ENCODE data around the gene SUPT3H.
"Not testable (repeated sequence)": the region's sequence is repeated elsewhere in the genome, so short reads cannot be mapped to it uniquely, and the experiment has no call there.

SUPT3H gene

DNA sequence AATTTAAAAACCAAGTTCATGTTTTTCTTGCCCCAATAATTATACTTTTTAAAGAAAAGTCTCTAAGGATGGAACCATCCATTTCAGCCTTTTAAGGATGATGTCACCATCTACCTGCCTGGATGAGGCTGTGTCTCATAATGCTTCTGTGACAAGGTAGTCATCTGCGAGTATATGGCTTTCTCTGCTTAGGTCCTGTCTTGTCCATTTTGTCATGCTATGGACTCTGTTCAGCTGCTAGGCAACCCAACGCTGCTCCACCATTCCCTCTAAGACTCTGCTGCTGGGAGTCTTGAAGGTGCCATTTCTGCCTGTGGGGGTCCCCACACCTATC is 509.4 kb downstream of the SUPT3H start:
- no peak for DNase-seq

DNA sequence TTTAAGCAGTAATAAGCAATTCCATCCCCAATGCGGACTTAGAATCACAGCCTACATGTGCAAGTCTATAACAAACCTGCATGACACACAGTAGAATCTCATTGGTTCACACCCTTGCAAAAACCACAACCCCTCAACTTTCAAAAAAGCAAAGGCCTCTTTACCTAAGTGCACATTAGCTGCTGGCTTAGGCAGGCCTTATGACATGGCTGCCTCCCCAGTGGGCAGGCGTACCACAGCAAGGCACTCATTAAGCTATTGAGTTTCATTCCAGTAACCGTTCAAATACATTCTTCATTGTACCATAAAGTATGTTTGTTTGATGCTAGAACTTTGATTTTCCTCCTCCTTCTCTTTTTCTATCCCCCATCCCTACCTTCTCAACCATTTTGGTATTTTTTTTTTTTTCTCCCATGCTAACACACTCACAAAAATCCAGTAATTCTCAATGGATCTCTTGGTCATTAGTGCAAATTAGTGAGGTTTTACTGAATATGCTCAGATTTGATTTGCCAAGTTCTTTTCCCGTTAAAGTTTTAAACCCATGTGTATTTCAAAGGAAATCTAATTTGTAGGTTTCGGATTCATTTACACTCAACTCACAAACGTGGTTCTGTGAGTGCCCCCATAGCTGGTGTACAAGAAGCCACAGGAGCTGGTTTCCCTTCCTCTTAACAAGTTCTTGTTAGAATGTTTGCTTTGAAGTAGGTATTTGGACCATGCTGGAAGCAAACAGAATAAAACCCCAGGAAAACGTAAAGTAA is 510.0 kb downstream of the SUPT3H start:
- DNase-seq, result no peak

DNA sequence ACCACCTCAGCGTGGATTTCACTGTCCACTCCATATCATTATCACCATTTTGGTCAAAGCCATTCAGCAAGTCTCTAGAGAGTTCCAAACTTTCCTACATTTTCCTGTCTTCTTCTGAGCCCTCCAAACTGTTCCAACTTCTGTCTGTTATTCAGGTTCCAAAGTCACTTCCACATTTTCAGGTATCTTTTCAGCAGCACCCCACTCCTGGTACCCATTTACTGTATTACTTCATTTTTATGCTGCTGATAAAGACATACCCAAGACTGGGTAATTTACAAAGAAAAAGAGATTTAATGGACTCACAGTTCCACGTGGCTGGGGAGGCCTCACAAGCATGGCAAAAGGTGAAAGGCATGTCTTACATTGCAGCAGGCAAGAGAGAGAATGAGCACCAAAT is 512.5 kb downstream of the SUPT3H start:
- DNase-seq, result not testable (repeated sequence)

DNA sequence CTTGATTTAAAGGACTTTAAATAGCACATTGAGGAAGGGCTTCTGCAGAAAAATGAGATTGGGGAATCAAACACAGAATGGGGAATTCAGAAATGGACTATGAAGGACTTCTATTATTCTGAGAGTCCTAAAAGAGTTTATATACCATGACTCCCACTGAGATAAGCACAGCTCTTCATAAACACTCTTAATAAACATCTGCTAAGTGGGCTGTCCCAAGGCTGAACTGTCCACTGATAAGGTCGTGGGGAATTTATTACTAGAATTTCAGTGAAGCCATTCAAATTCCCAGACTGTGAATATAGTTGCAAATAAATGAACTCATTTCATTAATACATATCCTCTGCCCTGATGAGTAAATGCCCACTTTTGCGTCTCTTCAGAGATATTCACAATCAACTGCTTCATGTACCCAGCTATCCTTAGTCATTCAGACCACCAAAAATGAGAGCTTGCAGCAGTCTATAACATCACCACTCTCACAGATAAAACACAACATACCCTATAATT is 517.8 kb downstream of the SUPT3H start:
- DNase-seq, result no peak

DNA sequence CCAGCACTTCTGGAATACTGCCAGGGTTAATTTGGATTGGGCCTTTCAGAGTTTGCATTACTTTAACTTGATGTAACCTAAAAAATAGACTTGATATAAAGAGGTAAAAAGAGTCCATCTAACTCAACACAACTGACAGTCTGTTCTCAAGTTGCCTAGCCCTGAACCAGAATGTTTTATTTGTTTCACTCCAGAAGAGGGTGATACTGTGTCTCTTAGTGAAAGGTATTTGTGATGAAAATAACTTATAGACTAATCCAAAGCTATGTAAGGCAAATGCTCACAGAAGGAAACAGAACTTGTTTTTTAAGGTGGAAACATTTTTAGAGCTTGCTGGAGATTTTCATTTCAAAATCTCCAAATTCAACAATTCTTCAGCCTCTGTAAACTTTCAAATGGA is 518.7 kb downstream of the SUPT3H start:
- DNase-seq, result no peak

DNA sequence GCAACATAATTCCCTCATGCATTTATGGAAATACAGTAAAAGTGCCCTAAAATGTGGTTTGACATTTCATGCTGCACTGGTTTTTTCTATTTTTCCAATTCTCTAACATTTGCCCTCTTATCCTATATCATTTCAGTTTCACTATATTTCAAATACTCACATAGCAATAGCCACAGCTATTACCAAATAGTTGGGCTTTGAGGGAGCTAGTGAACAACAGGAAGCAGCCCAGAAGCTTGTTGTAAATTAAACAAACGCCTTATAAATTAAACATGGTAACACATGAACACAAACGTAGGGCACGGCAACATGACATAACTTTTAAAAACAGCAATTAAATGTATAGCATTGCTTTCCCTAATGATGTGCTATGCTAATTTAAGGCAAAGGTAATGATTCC is 521.3 kb downstream of the SUPT3H start:
- DNase-seq, result no peak

DNA sequence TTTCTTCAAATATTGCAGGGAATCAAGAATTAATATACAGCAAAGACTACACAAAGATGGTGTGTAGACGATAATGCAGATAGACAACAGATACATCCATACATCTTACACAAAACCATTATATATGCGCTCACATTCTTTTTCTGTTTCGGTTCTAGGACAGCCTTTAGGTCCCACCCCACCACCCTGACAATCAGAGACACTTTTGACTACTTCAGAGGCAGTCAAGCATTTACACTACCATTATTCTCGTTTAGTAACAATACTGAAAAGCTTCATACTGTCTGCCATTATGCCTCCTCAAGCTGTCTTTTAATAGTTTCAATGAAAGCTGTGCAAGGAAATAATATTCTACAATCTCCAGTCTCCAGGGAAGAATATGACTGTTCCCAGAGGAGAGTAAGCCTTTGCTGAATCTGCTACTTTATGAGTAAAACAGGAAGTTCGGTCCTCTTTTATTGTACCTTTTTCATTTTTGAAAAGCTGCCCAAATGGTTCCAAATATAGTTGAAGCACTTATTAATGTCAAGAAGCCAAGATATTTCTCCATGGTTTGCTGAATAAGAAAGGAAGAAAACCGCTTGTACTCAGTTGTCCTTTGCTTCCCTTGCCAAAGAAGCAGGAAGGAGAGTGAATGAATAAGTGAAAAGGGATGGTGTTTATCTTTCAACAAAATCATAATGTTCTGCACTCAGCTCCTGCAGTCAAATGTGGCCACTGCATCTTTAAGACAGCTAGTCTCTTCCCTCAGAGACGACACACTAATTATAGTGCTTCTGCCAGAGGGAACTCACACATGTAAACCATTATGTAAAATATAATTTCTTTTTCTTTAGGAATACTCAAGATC is 521.9 kb downstream of the SUPT3H start:
- DNase-seq, result no peak

DNA sequence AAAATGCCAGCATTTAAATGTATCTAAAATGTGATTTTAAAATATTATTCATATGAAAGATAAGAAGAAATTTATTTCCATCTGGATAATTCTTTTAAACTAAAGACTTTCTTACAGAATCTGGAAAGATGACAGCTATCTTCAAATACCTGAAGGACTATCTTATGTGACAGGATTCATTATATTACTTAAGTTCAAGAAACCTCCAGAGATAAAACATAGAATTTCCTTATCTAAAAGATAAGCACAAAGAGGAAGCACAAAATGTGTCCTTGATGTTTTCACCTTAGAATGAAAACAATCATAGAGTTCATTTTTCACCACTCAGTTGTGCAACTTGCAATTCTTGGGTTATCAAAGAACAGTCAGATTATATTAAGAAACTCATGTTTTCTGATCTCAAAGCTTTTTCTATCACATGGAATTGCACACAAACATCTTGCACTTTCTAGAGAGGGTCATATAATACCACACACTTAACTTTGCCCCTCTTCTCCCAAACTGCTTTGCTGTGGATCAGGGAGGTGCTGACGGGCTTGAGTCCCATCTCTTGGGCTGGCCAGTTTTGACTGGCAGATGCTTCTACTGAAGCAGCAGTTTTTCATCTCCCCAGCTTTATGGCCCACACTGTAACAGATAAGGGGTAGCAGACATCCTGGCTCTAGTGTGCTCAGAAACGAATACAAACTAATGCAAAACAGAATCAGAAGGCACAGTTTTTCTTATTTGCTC is 522.9 kb downstream of the SUPT3H start:
- no peak for DNase-seq

DNA sequence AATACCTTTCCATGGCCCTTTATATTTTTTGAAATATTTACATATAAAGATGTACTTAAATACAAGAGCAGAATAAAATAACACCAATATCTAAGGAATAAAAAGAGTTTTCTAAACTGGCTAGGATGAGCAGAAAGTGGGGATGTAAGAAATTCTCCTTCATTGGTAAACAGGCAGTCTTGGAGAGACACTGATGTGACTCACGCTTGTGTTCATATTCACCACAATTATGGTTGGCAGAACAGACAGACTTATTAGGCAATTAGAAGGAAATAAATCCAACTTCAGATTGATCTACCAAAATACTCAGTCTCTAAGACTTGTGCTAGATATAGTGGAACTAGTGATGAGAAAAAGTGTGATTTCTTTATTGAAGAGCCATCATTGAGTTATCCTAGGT is 526.6 kb downstream of the SUPT3H start:
- DNase-seq, result no peak

DNA sequence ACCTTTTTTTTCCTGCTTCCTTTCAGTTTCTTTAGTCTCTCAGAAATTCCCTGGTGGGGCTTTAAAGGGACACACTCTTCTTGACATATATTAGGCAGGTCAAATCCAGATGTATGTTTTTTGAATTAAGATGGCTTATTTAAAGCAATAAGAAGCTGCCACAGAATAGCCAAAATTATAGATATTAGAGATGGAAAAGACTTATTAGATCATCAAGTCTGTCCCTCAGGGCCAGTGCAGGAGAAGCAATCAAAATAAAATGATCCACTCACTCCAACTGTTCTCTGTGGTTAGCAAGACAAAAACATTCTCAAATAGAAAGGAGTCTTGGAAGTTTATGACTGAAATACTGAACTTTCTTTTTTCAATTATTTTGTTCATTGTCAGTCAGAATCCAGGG is 527.4 kb downstream of the SUPT3H start:
- no peak for DNase-seq

DNA sequence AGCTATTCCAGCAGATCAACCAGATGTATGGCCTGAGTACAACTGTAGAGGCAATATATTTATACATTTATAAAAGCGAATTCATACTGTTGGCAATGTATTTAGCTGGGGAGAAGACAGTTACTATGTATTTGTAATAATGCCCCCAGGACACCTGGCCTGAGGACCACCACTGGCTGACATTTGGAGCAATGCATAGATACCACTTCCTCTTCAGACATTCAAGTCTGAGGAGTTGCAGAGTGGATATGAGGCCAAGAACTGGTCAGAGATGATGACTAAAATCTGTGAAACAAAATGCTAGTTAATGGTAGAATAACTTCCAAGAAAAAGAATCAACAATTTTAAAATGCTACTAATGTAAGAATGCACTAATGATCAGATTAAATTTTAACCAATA is 527.9 kb downstream of the SUPT3H start:
- no peak for DNase-seq

DNA sequence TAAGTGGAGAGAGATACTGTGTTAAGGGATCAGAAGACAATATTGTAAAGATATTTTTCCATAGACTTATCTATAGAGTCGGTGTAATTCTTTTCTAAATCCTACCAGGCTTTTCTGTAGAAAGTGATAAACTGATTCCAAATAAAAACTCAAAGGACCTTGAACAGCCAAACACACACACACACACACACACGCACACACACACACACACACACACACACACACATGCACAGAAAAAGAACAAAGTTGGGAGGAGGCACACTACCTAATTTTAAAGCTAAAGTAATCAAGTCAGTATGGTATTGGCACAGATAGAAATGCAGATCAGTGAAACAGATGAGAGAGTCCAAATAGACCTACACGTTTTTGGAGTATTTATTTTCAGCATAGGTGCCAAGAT is 534.0 kb downstream of the SUPT3H start:
- no peak for DNase-seq

DNA sequence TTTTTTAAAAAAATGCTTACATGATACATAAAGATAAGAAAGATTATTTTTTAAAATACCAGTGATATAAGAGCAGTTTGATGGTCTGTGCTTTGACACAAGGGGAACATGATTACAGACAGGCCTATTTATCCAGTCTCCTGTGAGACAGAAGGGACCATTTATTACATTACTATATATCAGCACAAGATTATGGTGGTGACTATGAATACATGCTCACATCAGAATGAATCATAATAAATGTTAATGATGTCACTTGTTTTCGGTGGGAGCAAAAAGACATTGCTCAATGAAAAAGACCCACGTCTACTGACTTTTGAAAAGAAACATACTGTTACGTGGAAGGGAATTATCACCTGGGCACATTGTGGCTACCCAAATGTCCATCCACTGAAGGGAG is 535.1 kb downstream of the SUPT3H start:
- no peak for DNase-seq

DNA sequence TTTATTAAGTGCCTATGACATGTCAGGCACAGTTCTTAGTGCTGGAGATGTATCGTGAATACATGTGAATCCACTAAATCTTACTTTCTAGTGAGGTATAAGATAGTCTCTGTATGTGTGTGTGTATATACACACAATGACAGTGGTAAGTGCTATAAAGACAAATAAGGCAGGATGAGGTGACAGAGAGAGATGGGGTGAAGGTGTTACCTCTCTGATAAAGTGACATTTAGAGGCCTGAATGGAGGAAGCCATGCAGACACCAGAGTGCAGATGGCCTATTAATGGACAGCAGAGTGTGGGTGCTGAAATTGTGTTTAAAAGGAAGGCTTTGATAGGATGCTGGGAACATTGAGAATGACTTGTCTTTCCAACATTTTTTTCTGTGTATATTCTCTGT is 535.9 kb downstream of the SUPT3H start:
- no peak for DNase-seq

DNA sequence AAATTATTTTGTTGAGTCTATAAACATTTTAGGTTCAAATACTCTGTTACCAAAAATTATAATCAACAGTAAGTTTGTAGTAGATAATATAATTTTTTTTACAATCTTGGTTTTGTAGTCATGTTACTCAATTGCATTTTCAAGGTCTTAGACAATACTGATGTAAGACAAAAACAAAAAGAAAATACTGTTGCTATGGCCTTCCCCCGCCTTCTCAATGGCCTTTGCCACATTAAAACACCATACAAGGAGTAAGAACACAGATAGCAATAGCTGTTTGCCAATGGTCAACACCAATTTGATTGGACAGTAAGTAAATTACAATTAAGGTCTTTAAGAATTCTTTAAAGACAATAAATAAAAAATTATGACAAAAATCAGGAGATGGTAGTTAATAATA is 540.0 kb downstream of the SUPT3H start:
- DNase-seq, result no peak

DNA sequence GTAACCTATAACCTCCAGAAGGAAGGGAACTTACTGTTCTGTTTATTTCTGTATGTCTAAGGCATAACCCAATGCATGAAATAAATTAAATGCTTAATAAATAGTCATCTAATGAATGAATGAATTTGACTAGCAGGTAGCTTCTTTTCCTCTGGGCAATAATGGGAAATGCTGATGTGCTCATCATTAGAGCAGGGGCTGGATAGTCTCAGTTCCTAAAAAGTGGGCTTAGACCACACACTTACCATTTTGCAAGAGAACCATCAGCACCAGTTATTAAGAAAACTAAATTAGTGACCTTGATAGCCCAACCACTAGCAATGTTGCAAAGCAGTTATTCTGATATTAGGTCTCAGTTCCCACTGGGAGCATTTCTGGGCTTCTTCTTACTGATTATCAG is 540.5 kb downstream of the SUPT3H start:
- DNase-seq, result no peak

DNA sequence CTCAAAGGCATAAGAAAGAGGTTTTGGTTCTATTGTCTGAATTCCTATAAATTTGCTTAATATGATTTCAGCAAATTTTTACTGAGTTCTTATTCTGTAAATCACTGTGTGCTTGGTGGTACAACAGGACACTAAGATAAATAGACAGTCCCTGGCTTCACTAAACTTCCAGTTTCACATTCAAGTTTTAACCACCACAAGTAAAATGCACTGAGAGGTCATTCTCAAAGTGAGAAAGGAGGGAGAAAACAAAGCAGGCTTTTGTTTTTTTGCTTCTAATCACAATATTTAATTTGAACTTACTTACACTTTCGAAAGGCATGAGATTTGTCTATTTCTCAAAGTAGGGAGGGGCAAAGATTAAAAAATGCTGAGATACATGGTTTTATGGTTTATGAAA is 544.5 kb downstream of the SUPT3H start:
- DNase-seq, result no peak

DNA sequence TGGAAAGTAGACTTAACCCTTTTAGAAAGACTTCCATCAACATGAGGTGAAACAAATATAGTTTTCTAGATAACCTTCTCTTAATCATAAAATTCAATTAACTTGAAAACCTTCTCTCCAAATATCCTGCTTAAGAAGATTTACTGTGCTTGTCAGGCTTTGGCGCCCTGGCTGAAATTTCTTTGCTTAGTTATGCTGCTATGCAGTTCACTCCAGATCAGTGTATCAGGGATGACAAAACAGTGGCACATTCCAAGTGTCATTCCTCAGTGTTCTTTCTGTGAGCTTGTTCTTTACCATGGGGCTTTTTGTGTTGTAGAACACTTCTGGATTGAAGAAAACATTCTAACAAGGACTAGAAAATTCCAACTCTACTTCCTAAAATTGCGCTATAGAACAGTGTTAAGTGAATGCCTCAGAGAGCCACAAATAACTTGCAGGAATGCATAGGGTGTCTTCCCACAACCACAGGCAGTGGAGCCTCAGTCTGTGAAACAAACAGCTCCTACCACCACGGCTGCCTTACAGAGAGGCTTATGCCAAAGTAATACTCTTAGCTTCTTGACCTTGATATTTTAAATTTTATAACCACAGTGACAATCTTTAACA is 546.6 kb downstream of the SUPT3H start:
- DNase-seq, result no peak

DNA sequence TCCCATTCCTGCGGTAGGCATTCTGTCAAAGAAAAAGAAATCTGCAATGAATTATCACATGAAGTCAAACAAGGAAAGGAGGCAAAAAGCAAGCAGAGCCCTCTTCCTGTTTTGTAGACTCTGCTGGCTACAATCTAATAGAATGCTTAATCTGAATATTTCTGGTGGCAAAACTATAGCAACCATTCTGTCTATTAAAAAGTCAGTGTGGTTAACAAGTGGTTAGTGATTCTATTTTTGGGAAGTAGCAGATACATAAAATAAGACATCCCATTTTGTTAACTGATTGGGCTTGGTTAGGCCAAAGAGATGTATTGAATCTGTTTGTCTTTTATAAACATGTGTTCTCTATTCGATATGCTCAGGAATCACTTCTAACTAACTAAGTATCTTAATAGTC is 547.9 kb downstream of the SUPT3H start:
- DNase-seq, result no peak

DNA sequence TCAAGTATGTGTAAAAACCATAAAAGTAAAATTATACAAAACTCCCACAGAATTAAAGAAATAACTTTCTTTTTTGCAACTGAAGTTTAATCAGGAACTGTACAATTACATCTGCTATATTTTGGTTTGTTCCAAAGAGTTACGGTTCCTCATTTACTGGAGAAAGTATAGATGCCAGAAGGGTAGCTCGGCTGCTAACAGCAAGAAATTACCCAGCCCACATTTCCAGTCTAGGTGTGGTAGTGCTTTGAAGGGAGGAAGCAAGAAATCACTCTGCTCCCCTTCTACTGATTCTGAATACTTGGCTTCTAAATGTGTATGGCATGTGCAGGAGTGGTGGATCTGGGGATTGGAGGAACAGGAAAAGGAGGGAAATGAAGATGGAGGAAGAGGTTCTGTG is 549.0 kb downstream of the SUPT3H start:
- no peak for DNase-seq

DNA sequence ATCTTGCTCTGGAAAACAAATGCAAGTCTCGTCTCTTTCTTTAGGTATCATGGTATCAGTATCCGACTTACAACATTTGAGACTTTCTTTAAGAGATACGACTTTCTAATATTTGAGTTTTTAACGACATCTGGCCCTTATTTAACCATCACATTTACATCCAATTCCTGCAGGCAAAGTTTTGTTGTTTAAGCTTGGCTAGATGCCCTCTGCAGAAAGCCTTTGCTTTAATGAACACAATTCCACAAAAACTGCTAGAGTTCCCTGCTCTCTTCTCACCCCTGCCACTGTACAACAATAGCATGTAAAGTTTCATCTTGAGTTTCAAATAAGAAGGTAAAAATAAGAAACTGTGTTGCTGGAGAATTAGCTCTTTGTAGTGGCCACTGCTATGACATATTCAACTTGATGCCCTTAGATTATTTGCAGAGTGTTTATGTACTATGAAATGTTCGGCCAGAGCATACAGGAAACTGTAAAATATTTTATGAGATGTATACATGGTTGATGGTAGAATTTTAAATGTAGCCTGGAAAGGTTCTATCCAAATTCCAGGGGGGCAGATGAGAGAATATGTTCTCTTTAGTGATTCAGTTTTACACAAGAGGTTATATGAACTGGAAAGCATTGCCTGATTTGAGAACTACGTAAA is 551.6 kb downstream of the SUPT3H start:
- DNase-seq, result no peak

DNA sequence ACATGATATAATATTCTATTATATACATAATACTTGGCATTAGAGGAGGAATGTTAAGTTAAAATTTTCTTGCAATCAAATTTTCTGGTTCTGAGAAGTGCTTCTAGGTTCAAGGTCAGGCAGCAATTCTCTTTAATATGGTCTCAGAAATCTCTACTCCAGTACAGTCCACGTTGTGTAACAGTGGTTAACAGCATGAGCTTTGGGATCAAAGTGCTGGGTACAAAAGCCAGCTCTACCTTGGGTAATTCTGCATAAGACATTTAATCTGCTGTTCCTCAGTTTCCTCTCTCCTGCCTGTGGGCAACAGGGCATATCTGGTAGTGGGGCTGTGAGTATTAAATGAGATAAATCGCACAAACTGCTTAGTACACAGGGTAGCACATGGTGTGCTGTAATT is 552.5 kb downstream of the SUPT3H start:
- DNase-seq, result no peak

DNA sequence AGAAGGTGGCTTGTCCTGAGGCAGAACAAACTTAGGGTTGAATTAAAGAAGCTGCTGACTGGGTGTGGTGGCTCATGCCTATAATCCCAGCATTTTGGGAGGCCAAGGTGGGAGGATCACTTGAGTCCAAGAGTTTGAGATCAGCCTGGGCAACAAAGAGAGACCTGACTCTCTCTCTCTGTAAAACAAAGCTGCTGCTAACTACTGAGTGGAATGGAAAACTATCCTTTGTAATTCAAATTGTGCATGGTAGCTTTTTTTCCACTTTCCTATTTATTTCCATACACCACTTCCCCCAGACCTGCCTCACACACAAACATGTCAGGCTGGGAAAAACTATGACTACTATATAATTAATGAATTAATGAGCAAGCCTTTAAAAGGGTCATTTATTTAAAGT is 553.2 kb downstream of the SUPT3H start:
- no peak for DNase-seq
